Measurements from ENCODE around the gene ADGRL2.
A peak's percentile ranks its signal among the peaks of the same experiment; 100 is the strongest.

Gene ADGRL2

GRCh38 chr1:81800695-81801650 lies at the start of gene ADGRL2:
Gene ADGRL2 (plus strand): TSS chr1:81800934. CDS start chr1:81836985, 36,051 bp downstream.
- peak; percentile 51 for DNase-seq

DNA sequence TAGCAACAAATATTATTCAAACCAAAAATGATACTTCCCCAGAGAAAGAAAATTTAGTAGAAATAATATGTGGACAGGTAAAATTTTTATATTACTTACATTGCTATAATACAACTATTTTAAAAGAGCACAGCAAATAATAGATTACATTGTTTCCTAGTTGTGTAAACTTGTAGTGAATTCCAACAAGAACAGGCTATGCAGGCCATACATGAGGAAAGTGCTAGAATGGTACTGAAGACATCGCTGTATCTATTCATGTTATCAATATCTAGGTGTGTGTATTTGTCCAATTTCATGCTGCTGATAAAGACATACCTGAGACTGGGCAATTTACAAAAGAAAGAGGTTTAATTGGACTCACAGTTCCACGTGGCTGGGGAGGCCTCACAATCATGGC lies 47.9 kb upstream of the ADGRL2 start:
- no peak for DNase-seq

GRCh38 chr1:81754424-81754823 lies 46.3 kb upstream of the ADGRL2 start:
- DNase-seq: no peak

DNA sequence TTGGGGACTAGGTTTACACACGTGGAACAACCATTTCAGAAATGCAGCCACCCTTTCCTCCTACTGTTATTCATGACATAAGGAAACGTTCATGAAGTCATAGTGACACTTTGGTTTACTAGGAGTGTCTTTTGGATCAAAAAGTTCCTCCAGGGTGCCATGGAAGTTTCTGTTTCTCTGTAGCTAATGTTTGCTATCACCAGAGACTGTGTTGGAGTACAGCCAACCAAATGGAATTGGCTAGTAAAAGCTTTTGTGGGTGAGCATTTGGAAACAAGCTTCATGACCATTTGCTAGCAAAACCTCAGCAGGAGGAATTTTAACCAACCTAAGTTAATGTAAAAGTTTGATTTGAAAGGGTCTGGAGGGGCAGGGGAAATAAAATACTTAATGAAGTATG lies 43.9 kb upstream of the ADGRL2 start:
- no peak for DNase-seq

DNA sequence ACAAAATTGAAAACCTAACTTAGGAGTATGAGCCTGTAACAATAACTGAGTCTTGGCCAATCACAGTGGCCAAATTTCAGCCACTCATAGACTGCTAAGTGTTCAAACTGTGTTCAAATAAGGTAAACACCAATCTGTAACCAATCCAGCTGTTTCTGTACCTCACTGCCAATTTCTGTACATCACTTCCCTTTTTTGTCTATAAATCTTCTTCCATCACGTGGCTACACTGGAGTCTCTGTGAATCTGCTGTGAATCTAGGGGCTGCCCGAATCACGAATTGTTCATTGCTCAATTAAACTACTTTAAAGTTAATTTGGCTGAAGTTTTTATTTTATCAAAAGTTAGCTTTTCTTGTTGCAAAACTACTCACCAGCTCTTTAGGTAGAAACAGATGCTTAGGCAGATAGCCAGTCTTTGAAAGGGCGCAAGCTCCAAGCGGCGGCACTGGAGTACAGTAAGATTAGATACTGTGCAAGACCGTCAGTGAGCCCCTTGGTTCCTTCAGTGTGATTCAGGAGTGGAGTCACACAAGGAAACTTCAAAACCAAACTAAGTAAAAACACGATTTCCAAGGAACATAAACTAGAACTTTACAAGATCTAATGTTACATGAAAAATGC lies 43.2 kb upstream of the ADGRL2 start:
- DNase-seq: no peak

- DNase-seq: no peak
Measured at GRCh38 chr1:81758181-81758580, 42.6 kb upstream of the ADGRL2 start.

DNA sequence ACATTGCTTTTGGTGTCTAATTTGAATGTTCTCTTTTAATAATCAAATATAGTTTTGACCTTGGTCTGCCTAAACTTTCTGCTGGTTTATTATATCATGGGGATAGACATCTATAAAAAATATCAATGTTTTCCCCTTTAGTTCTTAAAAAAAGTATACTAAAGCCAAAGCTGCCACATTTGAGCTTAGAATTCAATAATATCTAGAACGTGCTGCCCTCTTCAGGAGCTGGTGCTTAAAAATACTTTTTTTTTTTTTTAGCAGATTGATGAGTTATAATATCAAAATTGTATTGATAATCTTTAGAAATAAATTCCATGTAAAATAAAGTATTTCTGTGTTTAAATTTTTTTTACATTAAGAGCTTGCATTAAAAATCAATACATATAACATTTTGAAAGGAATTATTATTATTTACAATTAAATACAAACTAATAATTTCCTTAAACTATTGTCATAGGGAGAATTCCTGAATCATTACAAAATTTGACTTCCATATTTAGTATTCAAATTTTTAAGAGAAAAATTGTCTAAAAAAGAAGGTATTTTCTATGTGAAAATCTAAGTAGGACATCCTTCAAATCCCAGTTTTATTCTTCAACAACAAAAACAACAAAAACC lies 40.1 kb upstream of the ADGRL2 start:
- no peak for DNase-seq

- no peak for DNase-seq
Measured at GRCh38 chr1:81775510-81775909, 25.2 kb upstream of the ADGRL2 start.

DNA sequence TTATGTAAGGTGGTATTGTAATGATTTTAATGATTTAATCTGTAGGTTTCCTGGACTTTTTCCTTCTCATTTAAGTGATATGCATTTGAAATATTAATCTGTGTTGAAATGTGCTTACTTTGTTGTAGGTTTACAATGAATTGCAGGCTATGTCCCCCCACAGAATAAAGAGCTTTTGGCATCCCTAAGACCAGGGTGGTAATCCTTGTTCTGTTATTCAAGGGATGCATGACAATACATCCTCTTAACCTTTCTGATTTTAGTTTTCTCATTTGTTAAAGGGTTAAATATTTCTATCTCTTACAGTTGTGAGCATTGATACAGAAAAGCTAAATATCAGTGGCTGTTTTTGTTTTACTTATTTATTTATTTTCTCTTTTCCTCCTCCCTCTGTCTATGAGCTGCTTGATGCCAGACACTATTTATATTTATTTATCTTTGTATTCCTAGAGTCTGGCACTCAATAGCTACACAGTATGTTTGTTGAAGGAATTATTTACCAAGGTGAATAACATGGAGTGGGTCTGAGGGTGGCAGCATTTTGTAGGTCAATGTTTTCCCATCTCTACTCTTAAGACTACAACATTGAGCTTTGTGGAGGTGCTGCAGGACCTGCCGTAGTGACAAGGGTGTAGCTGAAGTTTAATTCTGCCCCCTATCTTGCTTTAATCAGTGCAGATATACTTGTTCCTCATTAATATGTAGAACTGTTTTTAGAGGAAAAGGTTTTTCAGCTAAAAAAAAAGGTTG lies 19.9 kb upstream of the ADGRL2 start:
- no peak for DNase-seq

GRCh38 chr1:81781749-81782148 lies 19.0 kb upstream of the ADGRL2 start:
- no peak for DNase-seq

GRCh38 chr1:81792184-81792583 lies 8.6 kb upstream of the ADGRL2 start:
- DNase-seq: no peak

DNA sequence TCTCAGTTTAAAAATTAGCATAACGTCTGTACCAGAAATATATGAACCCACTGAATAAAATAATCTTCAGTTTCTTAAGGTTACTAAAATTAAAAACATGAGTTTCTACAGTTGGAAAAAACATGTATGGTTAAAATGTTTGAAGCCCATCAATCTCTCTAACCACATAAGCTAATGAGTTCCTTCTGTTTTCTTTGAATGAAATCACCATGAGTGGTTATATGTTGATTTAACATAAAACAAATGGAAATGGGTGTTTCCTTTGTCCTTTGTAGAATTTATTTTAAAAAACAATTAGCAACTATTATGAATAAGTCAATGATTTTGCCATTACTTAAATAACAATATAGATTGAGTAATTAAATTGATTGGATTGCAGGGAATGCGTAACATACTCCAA lies 3.0 kb upstream of the ADGRL2 start:
- DNase-seq: no peak

GRCh38 chr1:81799939-81800694 lies 617 bp upstream of the ADGRL2 start:
- no peak for DNase-seq

DNA sequence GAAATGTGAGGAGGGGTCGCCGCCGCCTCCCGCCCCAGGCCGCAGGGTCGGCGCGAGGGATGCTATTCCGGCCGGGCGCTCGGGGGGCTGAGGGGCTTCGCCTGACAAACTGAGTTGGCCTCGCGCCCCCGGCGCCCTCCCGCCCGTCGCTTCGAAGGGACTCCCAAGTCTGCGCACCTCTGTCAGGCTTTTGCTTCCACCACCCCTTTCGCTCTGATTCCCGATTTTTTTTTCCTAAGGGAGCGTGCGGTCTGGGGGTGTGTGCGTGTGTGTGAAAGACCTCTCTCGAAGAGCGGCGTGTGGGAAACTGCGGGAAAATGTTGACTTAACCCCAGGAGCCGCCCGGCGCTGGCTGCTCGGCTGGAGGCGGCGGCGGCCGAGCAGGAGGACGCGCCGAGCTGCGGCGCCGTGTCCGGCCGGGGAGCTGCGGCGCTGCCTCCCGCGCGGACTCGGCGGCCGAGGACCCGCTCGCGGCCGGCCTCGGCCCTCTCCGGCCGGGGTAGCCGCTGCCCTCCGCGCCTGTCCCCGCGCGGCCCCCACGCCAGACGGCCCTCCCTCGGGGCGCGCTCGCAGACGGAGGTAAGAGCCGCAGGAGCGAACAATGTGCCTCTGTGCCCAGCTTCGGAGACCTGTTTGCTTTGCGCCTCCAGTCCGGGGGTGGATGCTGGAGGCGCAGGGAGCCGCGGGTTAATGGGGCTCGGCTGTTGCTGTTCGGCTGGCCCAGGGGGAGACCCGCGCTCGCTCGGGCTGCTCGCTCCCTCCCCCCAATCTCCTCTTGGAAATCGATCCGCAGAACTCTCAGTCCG lies 1.1 kb downstream of the ADGRL2 start:
- no peak for DNase-seq

GRCh38 chr1:81802457-81802706 lies 1.6 kb downstream of the ADGRL2 start:
- DNase-seq: no peak

- DNase-seq: no peak
Measured at GRCh38 chr1:81802707-81803430, 2.1 kb downstream of the ADGRL2 start.

DNA sequence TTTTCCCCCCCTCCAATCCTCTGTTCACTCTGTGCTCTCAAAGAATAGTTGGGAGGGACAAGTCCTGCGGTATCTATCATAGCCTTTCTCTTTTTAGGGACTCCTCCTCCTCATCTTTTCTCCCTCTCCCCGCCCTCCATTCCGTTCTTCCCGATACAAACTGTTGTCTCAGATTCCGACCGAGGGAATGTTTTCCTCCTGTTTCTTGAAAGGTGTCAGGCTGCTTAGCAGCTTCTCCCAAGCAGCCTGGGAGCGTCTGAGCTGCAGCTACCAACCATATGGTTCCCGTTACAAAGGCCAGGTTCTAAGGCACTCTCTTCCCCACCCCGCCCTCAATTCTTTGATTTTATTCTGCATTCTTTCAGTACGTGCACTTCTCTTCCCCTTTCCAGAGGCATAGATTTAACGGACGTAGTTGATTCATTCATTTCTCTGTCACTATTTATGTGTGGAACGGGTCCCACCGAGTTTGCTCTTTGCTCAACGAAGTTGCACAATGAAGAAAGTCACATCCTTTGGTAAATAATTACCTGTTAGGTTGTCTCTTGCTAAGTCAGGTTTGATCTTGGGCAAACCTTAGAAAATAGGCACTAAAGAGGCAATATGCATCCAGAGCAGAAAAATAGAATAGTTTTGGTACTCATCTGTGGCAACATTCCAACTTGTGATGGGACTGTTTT lies 2.8 kb downstream of the ADGRL2 start:
- no peak for DNase-seq

DNA sequence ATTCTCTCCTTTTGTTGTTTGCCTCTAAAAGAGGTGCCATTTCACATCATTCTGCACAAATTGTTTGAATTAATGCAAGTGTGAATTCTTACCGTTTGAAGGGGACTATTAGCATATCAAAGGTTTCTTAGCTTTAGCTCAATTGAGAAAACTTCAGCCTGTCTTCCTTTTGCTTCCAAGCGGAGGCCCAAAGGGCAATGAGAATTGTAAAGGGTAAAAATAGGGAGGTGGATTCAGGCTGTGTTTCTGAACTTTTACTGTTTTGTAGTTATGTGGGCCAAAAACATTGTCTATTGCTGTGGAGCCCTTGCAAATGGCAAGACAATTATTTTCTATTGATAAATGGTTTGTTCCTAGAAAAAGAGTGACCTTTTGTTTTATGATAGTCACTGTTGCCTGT lies 3.6 kb downstream of the ADGRL2 start:
- DNase-seq: no peak

DNA sequence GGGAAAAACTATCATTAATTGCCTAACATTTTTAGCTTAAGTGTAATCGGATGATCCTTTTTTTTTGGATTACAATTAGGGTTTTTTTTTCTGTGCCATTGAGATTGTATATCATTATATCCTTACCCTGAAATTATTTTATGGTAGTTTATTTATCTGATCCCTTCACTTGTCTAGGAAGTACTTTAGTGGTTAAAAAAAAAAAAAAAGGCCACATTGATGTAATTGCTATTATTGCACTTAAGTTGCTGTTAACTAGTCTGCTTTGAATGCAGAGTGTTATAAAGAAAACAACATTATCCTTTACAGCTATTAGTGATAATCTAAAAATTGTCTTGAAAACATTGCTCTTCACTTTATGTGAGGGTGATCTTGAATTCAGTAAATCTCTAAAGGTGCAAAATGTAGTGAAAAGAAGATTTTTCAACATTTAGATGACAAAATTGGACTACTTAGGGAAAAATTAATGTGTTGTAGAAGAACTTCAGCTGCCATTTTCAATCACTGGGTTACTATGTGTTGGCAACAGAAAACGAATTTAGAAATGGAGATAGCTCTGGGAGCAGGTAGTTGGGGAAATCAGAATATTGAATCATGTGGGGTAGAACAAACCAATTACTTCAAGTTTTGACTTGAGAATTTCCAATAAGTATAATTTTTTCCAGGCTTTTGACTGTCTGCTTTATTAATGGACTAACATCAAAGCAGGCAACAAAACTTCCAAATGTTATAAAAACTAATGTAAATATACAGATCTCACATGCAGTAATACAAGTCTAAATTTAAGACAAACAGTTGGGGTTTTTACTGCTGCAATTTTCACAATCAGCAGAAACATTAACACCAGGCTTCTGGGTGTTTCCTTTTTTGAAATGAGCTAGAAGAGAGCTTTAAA lies 5.0 kb downstream of the ADGRL2 start:
- no peak for DNase-seq

- no peak for DNase-seq
Measured at GRCh38 chr1:81806432-81806770, 5.7 kb downstream of the ADGRL2 start.
